ENCODE measurements around the gene CAMK2A.
A peak's percentile ranks its signal among the peaks of the same experiment; 100 is the strongest.

The CAMK2A gene

GRCh38 chr5:150272531-150272930, 17.0 kb downstream of the CAMK2A start:
- Histone ChIP-seq H3K36me3 (replicated peaks) (no peaks in the 10 kb centered on the region), H3K4me1 (no peaks in the 10 kb centered on the region), H3K9me3 (no peaks in the 10 kb centered on the region), H3K4me3 (no peak overlapping the region), H3K27me3 (ENCODE audit: low read depth) (peaks cover 6% of the 10 kb centered on the region; the same call in 1 of the 2 replicates)
- in situ Hi-C loops (cut with MboI; ENCODE audit: low sequenced_read_pairs): no loop called here
- DNase-seq (ENCODE audit: low spot score in 2 of 2): peak; percentile 38 to 46

- in situ Hi-C loops (cut with MboI; ENCODE audit: low sequenced_read_pairs): no loop called here
- no peak overlapping the region for H3K4me3 ChIP-seq
- H3K4me1 ChIP-seq: no peaks in the 10 kb centered on the region
- peaks cover 6% of the 10 kb centered on the region; the same call in 1 of the 2 replicates for H3K27me3 ChIP-seq (ENCODE audit: low read depth)
- no peak for DNase-seq (ENCODE audit: low spot score in 2 of 2)
- no peaks in the 10 kb centered on the region for H3K36me3 ChIP-seq (replicated peaks)
- H3K9me3 ChIP-seq: no peaks in the 10 kb centered on the region
Observed at GRCh38 chr5:150271923-150272322, 17.6 kb downstream of the CAMK2A start.

GRCh38 chr5:150271296-150271692, 18.3 kb downstream of the CAMK2A start:
- in situ Hi-C loops (cut with MboI; ENCODE audit: low sequenced_read_pairs): no loop called here
- H3K9me3 ChIP-seq: no peaks in the 10 kb centered on the region
- H3K36me3 ChIP-seq (replicated peaks): no peaks in the 10 kb centered on the region
- no peak overlapping the region for H3K4me3 ChIP-seq
- DNase-seq (ENCODE audit: low spot score in 2 of 2): no peak
- no peaks in the 10 kb centered on the region for H3K4me1 ChIP-seq
- H3K27me3 ChIP-seq (ENCODE audit: low read depth): peaks cover 6% of the 10 kb centered on the region; the same call in 1 of the 2 replicates

GRCh38 chr5:150270541-150271295, 18.9 kb downstream of the CAMK2A start:
- Histone ChIP-seq H3K9me3 (no peaks in the 10 kb centered on the region), H3K4me3 (no peak overlapping the region), H3K4me1 (no peaks in the 10 kb centered on the region), H3K36me3 (replicated peaks) (no peaks in the 10 kb centered on the region), H3K27me3 (ENCODE audit: low read depth) (peaks cover 6% of the 10 kb centered on the region; the same call in 1 of the 2 replicates)
- in situ Hi-C loops (cut with MboI; ENCODE audit: low sequenced_read_pairs): no loop called here
- DNase-seq (ENCODE audit: low spot score in 2 of 2): no peak

- Histone ChIP-seq H3K4me1 (no peaks in the 10 kb centered on the region), H3K4me3 (no peak overlapping the region), H3K36me3 (replicated peaks) (no peaks in the 10 kb centered on the region), H3K9me3 (no peaks in the 10 kb centered on the region), H3K27me3 (ENCODE audit: low read depth) (no peaks in the 10 kb centered on the region)
- DNase-seq (ENCODE audit: low spot score in 2 of 2): no peak
- in situ Hi-C loops (cut with MboI; ENCODE audit: low sequenced_read_pairs): no loop called here
Observed at GRCh38 chr5:150266871-150267291, 22.7 kb downstream of the CAMK2A start.

GRCh38 chr5:150265870-150266383, 23.6 kb downstream of the CAMK2A start:
- DNase-seq (ENCODE audit: low spot score in 2 of 2): no peak
- no peaks in the 10 kb centered on the region for H3K9me3 ChIP-seq
- no peaks in the 10 kb centered on the region for H3K36me3 ChIP-seq (replicated peaks)
- H3K4me3 ChIP-seq: no peak overlapping the region
- in situ Hi-C loops (cut with MboI; ENCODE audit: low sequenced_read_pairs): no loop called here
- H3K27me3 ChIP-seq (ENCODE audit: low read depth): no peaks in the 10 kb centered on the region
- H3K4me1 ChIP-seq: no peaks in the 10 kb centered on the region

GRCh38 chr5:150264667-150265603, 24.6 kb downstream of the CAMK2A start:
- DNase-seq (ENCODE audit: low spot score in 2 of 2): no peak
- Histone ChIP-seq H3K9me3 (no peaks in the 10 kb centered on the region), H3K4me3 (no peak overlapping the region), H3K27me3 (ENCODE audit: low read depth) (no peaks in the 10 kb centered on the region), H3K4me1 (no peaks in the 10 kb centered on the region), H3K36me3 (replicated peaks) (no peaks in the 10 kb centered on the region)
- in situ Hi-C loops (cut with MboI; ENCODE audit: low sequenced_read_pairs): no loop called here

GRCh38 chr5:150263801-150264621, 25.6 kb downstream of the CAMK2A start:
- in situ Hi-C loops (cut with MboI; ENCODE audit: low sequenced_read_pairs): no loop called here

GRCh38 chr5:150263375-150263775, 26.2 kb downstream of the CAMK2A start:
- no peak for DNase-seq (ENCODE audit: low spot score in 2 of 2)
- no peaks in the 10 kb centered on the region for H3K9me3 ChIP-seq
- in situ Hi-C loops (cut with MboI; ENCODE audit: low sequenced_read_pairs): no loop called here
- H3K4me3 ChIP-seq: no peak overlapping the region
- no peaks in the 10 kb centered on the region for H3K36me3 ChIP-seq (replicated peaks)
- H3K4me1 ChIP-seq: no peaks in the 10 kb centered on the region
- H3K27me3 ChIP-seq (ENCODE audit: low read depth): no peaks in the 10 kb centered on the region

More at GRCh38 chr5:150263801-150264621, 25.6 kb downstream of the CAMK2A start:
- no peak overlapping the region for H3K4me3 ChIP-seq
- H3K27me3 ChIP-seq (ENCODE audit: low read depth): no peaks in the 10 kb centered on the region
- no peak for DNase-seq (ENCODE audit: low spot score in 2 of 2)
- H3K9me3 ChIP-seq: no peaks in the 10 kb centered on the region
- H3K36me3 ChIP-seq (replicated peaks): no peaks in the 10 kb centered on the region
- no peaks in the 10 kb centered on the region for H3K4me1 ChIP-seq

GRCh38 chr5:150262502-150262901, 27.1 kb downstream of the CAMK2A start:
- Histone ChIP-seq H3K4me3 (no peak overlapping the region), H3K27me3 (ENCODE audit: low read depth) (no peaks in the 10 kb centered on the region), H3K36me3 (replicated peaks) (no peaks in the 10 kb centered on the region), H3K4me1 (no peaks in the 10 kb centered on the region), H3K9me3 (no peaks in the 10 kb centered on the region)
- in situ Hi-C loops (cut with MboI; ENCODE audit: low sequenced_read_pairs): no loop called here
- DNase-seq (ENCODE audit: low spot score in 2 of 2): no peak

- in situ Hi-C loops (cut with MboI; ENCODE audit: low sequenced_read_pairs): no loop called here
- DNase-seq (ENCODE audit: low spot score in 2 of 2): no peak
Observed at GRCh38 chr5:150261231-150261630, 28.3 kb downstream of the CAMK2A start.

GRCh38 chr5:150258130-150258529, 31.4 kb downstream of the CAMK2A start:
- Histone ChIP-seq H3K27me3 (ENCODE audit: low read depth) (no peaks in the 10 kb centered on the region), H3K9me3 (no peaks in the 10 kb centered on the region), H3K4me3 (no peak overlapping the region), H3K36me3 (replicated peaks) (no peaks in the 10 kb centered on the region), H3K4me1 (peaks cover 3% of the 10 kb centered on the region; the same call in 1 of the 2 replicates)
- in situ Hi-C loops (cut with MboI; ENCODE audit: low sequenced_read_pairs): no loop called here
- no peak for DNase-seq (ENCODE audit: low spot score in 2 of 2)

More at GRCh38 chr5:150261231-150261630, 28.3 kb downstream of the CAMK2A start:
- no peaks in the 10 kb centered on the region for H3K36me3 ChIP-seq (replicated peaks)
- H3K4me1 ChIP-seq: peaks cover under 1% of the 10 kb centered on the region; the same call in 1 of the 2 replicates
- no peak overlapping the region for H3K4me3 ChIP-seq
- H3K27me3 ChIP-seq (ENCODE audit: low read depth): no peaks in the 10 kb centered on the region
- H3K9me3 ChIP-seq: no peaks in the 10 kb centered on the region

GRCh38 chr5:150257424-150257823, 32.1 kb downstream of the CAMK2A start:
- Histone ChIP-seq H3K27me3 (ENCODE audit: low read depth) (no peaks in the 10 kb centered on the region), H3K36me3 (replicated peaks) (no peaks in the 10 kb centered on the region), H3K4me1 (peaks cover 3% of the 10 kb centered on the region; the same call in 1 of the 2 replicates), H3K4me3 (no peak overlapping the region), H3K9me3 (no peaks in the 10 kb centered on the region)
- no peak for DNase-seq (ENCODE audit: low spot score in 2 of 2)
- in situ Hi-C loops (cut with MboI; ENCODE audit: low sequenced_read_pairs): no loop called here

Data from HAP-1 (cell line).